A549 (cell line): ENCODE measurements around the gene UGT3A2.

Source experiments
- BHLHE40 ChIP-seq: IDR thresholded peaks from 2 replicates; pipeline ENCODE4 v1.6.1; 2012; ENCODE audit warnings: low read depth, low read length, inconsistent platforms
- CEBPB ChIP-seq, 2 experiments: fragments of >200 bp in 1 of 2; sonication (Bioruptor Twin) in 1 of 2; formaldehyde crosslinking in 1 of 2; IDR thresholded peaks; 2 replicates each; pipeline ENCODE4 v1.6.1; 2012 to 2016
- HDAC2 ChIP-seq: fragments of 200-600 bp; sonication (generic); IDR thresholded peaks from 2 replicates; pipeline ENCODE4 v1.6.1; 2016
- HOXA7 ChIP-seq: fragments of 250-450 bp; sonication (Bioruptor Pico); IDR thresholded peaks from 2 replicates; pipeline ENCODE4 v1.5.0; 2020; ENCODE audit warnings: mild to moderate bottlenecking, moderate library complexity
- JUN ChIP-seq, 2 experiments: fragments of >200 bp; sonication (Bioruptor Twin); formaldehyde crosslinking; IDR thresholded peaks; 2 replicates in 1 of 2; 3 replicates in 1 of 2; pipeline ENCODE4 v1.6.1; 2016 to 2017
- RAD21 ChIP-seq, 2 experiments: fragments of >200 bp in 1 of 2; sonication (Bioruptor Twin) in 1 of 2; formaldehyde crosslinking in 1 of 2; IDR thresholded peaks in 1 of 2; conservative IDR thresholded peaks in 1 of 2; 2 replicates in 1 of 2; 3 replicates in 1 of 2; pipeline ENCODE4 v1.6.1; 2012 to 2018; ENCODE audit warnings: inconsistent platforms in 1 of 2
- ZNF302 ChIP-seq: fragments of 250-450 bp; sonication (Bioruptor Pico); IDR thresholded peaks from 2 replicates; pipeline ENCODE4 v1.9.0; 2021; ENCODE audit warnings: inconsistent platforms, mild to moderate bottlenecking, moderate library complexity
- TF ChIP-seq, protein P1 (sequence below): fragments of >200 bp; sonication (Bioruptor Twin); formaldehyde crosslinking; IDR thresholded peaks from 3 replicates; pipeline ENCODE4 v1.5.1; 2016
- TF ChIP-seq, protein P2 (sequence below): fragments of 450-650 bp; IDR thresholded peaks from 2 replicates; pipeline ENCODE4 v1.6.1; 2014; ENCODE audit warnings: antibody characterized with exemption
- TF ChIP-seq, protein P3 (sequence below): IDR thresholded peaks from 2 replicates; pipeline ENCODE4 v1.6.1; 2012

DNA sequence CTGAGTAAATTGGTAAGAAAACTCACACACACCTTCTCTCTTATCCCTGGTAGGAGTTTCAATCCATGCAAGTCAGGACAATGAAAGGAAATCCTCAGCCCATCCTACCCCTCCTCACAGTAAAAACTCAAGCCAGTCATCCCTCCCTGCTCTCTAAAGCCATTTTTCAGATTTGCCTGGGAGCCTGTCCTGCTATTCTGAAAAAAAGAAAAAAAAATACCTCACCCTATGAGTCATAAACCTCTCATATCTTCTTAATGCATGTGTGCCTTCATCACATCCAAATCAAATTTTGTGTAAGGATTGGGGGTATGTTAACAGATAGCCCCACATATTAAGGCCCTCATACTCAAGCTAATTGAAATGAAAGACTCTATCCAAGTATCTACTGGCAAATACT lies 14.1 kb downstream of the UGT3A2 start:
- TF ChIP-seq, protein P1, sequence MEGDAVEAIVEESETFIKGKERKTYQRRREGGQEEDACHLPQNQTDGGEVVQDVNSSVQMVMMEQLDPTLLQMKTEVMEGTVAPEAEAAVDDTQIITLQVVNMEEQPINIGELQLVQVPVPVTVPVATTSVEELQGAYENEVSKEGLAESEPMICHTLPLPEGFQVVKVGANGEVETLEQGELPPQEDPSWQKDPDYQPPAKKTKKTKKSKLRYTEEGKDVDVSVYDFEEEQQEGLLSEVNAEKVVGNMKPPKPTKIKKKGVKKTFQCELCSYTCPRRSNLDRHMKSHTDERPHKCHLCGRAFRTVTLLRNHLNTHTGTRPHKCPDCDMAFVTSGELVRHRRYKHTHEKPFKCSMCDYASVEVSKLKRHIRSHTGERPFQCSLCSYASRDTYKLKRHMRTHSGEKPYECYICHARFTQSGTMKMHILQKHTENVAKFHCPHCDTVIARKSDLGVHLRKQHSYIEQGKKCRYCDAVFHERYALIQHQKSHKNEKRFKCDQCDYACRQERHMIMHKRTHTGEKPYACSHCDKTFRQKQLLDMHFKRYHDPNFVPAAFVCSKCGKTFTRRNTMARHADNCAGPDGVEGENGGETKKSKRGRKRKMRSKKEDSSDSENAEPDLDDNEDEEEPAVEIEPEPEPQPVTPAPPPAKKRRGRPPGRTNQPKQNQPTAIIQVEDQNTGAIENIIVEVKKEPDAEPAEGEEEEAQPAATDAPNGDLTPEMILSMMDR: no peak
- no peak for TF ChIP-seq HOXA7
- TF ChIP-seq RAD21 (conservative IDR thresholded peaks at IDR 0.05 in 1 of 2, IDR thresholded peaks at IDR 0.05 in 1 of 2): no peak
- no peak for TF ChIP-seq JUN (IDR thresholded peaks at IDR 0.05)
- TF ChIP-seq HDAC2: no peak
- no peak for TF ChIP-seq BHLHE40
- TF ChIP-seq ZNF302 (CRISPR knock-in tag): no peak
- TF ChIP-seq, protein P2, sequence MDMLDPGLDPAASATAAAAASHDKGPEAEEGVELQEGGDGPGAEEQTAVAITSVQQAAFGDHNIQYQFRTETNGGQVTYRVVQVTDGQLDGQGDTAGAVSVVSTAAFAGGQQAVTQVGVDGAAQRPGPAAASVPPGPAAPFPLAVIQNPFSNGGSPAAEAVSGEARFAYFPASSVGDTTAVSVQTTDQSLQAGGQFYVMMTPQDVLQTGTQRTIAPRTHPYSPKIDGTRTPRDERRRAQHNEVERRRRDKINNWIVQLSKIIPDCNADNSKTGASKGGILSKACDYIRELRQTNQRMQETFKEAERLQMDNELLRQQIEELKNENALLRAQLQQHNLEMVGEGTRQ: no peak
- no peak for TF ChIP-seq CEBPB (IDR thresholded peaks at IDR 0.05)
- TF ChIP-seq, protein P3, sequence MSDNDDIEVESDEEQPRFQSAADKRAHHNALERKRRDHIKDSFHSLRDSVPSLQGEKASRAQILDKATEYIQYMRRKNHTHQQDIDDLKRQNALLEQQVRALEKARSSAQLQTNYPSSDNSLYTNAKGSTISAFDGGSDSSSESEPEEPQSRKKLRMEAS: no peak
